HCT116 (cell line): ENCODE data around the gene NETO1. TPM values are rescaled to one million over a fixed set of nuclear protein-coding genes. Genes with fewer than 3 reads are reported as not detected.

ENCODE experiments used
- ATAC-seq: fragments of 200-7000 bp; cut with Tn5 transposase; 2 replicates; pipeline ENCODE4 v1.9.1; 2020; ENCODE audit warnings: mild to moderate bottlenecking, moderate library complexity
- BruUV-seq: library from RNA; stranded (reverse); fragments of 400-500 nt; replicated peaks from 2 replicates; lab custom pipeline; 2021; lab: Mats Ljungman, UMichigan
- CTCF ChIA-PET: fragments of 300-600 bp; sonication (Branson Sonifier 250); formaldehyde crosslinking; loops from one replicate; lab custom pipeline; 2021; ENCODE audit warnings: antibody characterized with exemption; lab: Charles Lee
- POLR2A ChIA-PET: fragments of 300-600, 350-600 bp; sonication (Branson Sonifier 250); formaldehyde crosslinking; loops from one replicate; lab custom pipeline; 2021; ENCODE audit warnings: antibody characterized with exemption; lab: Charles Lee
- RAD21 ChIA-PET, 2 experiments: fragments of 300-600 bp; sonication (Branson Sonifier 250); formaldehyde crosslinking; loops; one replicate each; lab custom pipeline; 2023; ENCODE audit warnings: low total read pairs in 2 of 2; ENCODE audit not compliant: uncharacterized antibody in 2 of 2, unreplicated experiment in 2 of 2, low non-redundant PET in 1 of 2; lab: Charles Lee
- DNase-seq: peaks from one replicate; pipeline ENCODE4 v3.0.0-alpha.2; 2010; ENCODE audit warnings: low read depth, low spot score
- H2AFZ ChIP-seq: fragments of 200-600 bp; shearing (Covaris generic), sonication (generic); 2 replicates; pipeline ENCODE4 v1.6.1; 2017; ENCODE audit warnings: low read depth, mixed run types, mixed read lengths, antibody characterized with exemption, low read length; ENCODE audit not compliant: poor library complexity, severe bottlenecking
- H3K27ac ChIP-seq: 2 replicates; pipeline ENCODE4 v1.5.1; 2012; ENCODE audit warnings: low read depth, low read length
- H3K27me3 ChIP-seq: fragments of 200-600 bp; sonication (generic); 2 replicates; pipeline ENCODE4 v1.6.1; 2016; ENCODE audit warnings: mixed run types, low read length, mixed read lengths; ENCODE audit not compliant: insufficient read depth
- H3K36me3 ChIP-seq, 2 experiments: fragments of 200-500 bp in 1 of 2; fragments of 200-600 bp in 1 of 2; sonication (Bioruptor generic) in 1 of 2; sonication (generic) in 1 of 2; 2 replicates each; pipeline versions ENCODE4 v1.5.1 to v1.6.1; 2014 to 2016; ENCODE audit warnings: low read length in 2 of 2, inconsistent platforms in 1 of 2, mixed read lengths in 1 of 2, mixed run types in 1 of 2; ENCODE audit not compliant: insufficient read depth in 2 of 2, control insufficient read depth in 1 of 2
- H3K4me1 ChIP-seq, 2 experiments: fragments of 200-600 bp in 1 of 2; sonication (generic) in 1 of 2; 2 replicates each; pipeline versions ENCODE4 v1.5.1 to v1.6.1; 2012 to 2017; ENCODE audit warnings: low read length in 2 of 2, inconsistent platforms in 1 of 2, mild to moderate bottlenecking in 1 of 2, mixed read lengths in 1 of 2, mixed run types in 1 of 2, moderate library complexity in 1 of 2; ENCODE audit not compliant: insufficient read depth in 2 of 2, control insufficient read depth in 1 of 2
- H3K4me2 ChIP-seq: fragments of 200-600 bp; sonication (generic); 2 replicates; pipeline ENCODE4 v1.6.1; 2017; ENCODE audit warnings: mixed run types, low read length, mixed read lengths
- H3K4me3 ChIP-seq, 2 experiments: fragments of 200-600 bp in 1 of 2; sonication (generic) in 1 of 2; replicated peaks in 1 of 2; 2 replicates each; pipeline ENCODE4 v1.5.1; 2011 to 2016; ENCODE audit warnings: low read length in 2 of 2, control low read depth in 1 of 2, low read depth in 1 of 2, mild to moderate bottlenecking in 1 of 2, mixed read lengths in 1 of 2, mixed run types in 1 of 2
- H3K79me2 ChIP-seq: fragments of 200-600 bp; sonication (generic); 2 replicates; pipeline ENCODE4 v1.6.1; 2017; ENCODE audit warnings: mild to moderate bottlenecking, mixed run types, low read length, moderate library complexity, mixed read lengths; ENCODE audit not compliant: insufficient read depth
- H3K9ac ChIP-seq: fragments of 200-600 bp; sonication (generic); 2 replicates; pipeline ENCODE4 v1.6.1; 2016; ENCODE audit warnings: low read length, mixed read lengths
- H3K9me2 ChIP-seq: fragments of 200-600 bp; sonication (generic), shearing (Covaris generic); 2 replicates; pipeline ENCODE4 v1.6.1; 2017; ENCODE audit warnings: mixed run types, mild to moderate bottlenecking, moderate library complexity; ENCODE audit not compliant: insufficient read depth
- H3K9me3 ChIP-seq, 2 experiments: fragments of 200-500 bp in 1 of 2; fragments of 200-600 bp in 1 of 2; sonication (Bioruptor generic) in 1 of 2; sonication (generic) in 1 of 2; 2 replicates each; pipeline ENCODE4 v1.6.1; 2014 to 2017; ENCODE audit warnings: low read length in 2 of 2, mixed read lengths in 2 of 2, inconsistent platforms in 1 of 2, low read depth in 1 of 2, mild to moderate bottlenecking in 1 of 2, mixed run types in 1 of 2, moderate library complexity in 1 of 2; ENCODE audit not compliant: control insufficient read depth in 1 of 2, insufficient read depth in 1 of 2
- H4K20me1 ChIP-seq: fragments of 200-600 bp; sonication (generic), shearing (Covaris generic); 2 replicates; pipeline ENCODE4 v1.6.1; 2017; ENCODE audit warnings: mixed run types, mild to moderate bottlenecking, moderate library complexity; ENCODE audit not compliant: insufficient read depth
- CBX3 ChIP-seq: IDR thresholded peaks from 2 replicates; pipeline ENCODE4 v1.6.1; 2012; ENCODE audit warnings: low read depth
- CEBPB ChIP-seq: IDR thresholded peaks from 2 replicates; pipeline ENCODE4 v1.6.1; 2012; ENCODE audit warnings: low read depth
- CTCF ChIP-seq, 3 experiments: fragments of 200-600 bp in 1 of 3; sonication (generic) in 1 of 3; IDR thresholded peaks in 2 of 3; conservative IDR thresholded peaks in 1 of 3; 2 replicates each; pipeline ENCODE4 v1.5.1; 2012 to 2017; ENCODE audit warnings: low read depth in 2 of 3, low read length in 2 of 3, antibody characterized with exemption in 1 of 3, borderline replicate concordance in 1 of 3, control low read depth in 1 of 3, mild to moderate bottlenecking in 1 of 3, mixed read lengths in 1 of 3, mixed run types in 1 of 3, moderate library complexity in 1 of 3; ENCODE audit not compliant: insufficient read depth in 1 of 3
- ELF1 ChIP-seq: IDR thresholded peaks from 2 replicates; pipeline ENCODE4 v1.6.1; 2012; ENCODE audit warnings: low read depth, borderline replicate concordance
- EZH2 ChIP-seq: fragments of 200-600 bp; sonication (generic); IDR thresholded peaks from 2 replicates; pipeline ENCODE4 v1.6.1; 2017; ENCODE audit warnings: antibody characterized with exemption, mixed run types
- EZH2phosphoT487 ChIP-seq: fragments of 200-600 bp; IDR thresholded peaks from 2 replicates; pipeline ENCODE4 v1.6.1; 2018; ENCODE audit warnings: antibody characterized with exemption, borderline replicate concordance
- FOSL1 ChIP-seq: IDR thresholded peaks from 2 replicates; pipeline ENCODE4 v1.6.1; 2012; ENCODE audit warnings: low read depth
- JUND ChIP-seq: IDR thresholded peaks from 2 replicates; pipeline ENCODE4 v1.6.1; 2012
- POLR2A ChIP-seq: IDR thresholded peaks from 2 replicates; pipeline ENCODE4 v1.7.0; 2011; ENCODE audit warnings: borderline replicate concordance; ENCODE audit not compliant: insufficient read depth, insufficient read length; ENCODE audit errors: extremely low read depth
- POLR2AphosphoS5 ChIP-seq: IDR thresholded peaks from 2 replicates; pipeline ENCODE4 v1.6.1; 2011; ENCODE audit warnings: mild to moderate bottlenecking, low read depth, low read length, moderate library complexity
- RAD21 ChIP-seq: IDR thresholded peaks from 2 replicates; pipeline ENCODE4 v1.6.1; 2012; ENCODE audit warnings: low read depth, mild to moderate bottlenecking
- REST ChIP-seq: IDR thresholded peaks from 2 replicates; pipeline ENCODE4 v1.6.1; 2012; ENCODE audit warnings: low read depth
- SIN3A ChIP-seq: IDR thresholded peaks from 2 replicates; pipeline ENCODE4 v1.6.1; 2012; ENCODE audit warnings: low read depth
- SP1 ChIP-seq: IDR thresholded peaks from 2 replicates; pipeline ENCODE4 v1.6.1; 2012; ENCODE audit warnings: low read depth
- TCF7L2 ChIP-seq: IDR thresholded peaks from 2 replicates; pipeline ENCODE4 v1.7.0; 2011; ENCODE audit warnings: borderline replicate concordance, inconsistent platforms; ENCODE audit not compliant: insufficient read depth, insufficient read length; ENCODE audit errors: extremely low read depth
- intact Hi-C: fragments of 100-400 bp; cut with micrococcal nuclease; formaldehyde crosslinking; loops from 2 replicates; pipeline ENCODE4 v1.10.0; 2022
- total RNA-seq: library from RNA; stranded (reverse); gene quantifications from one replicate; pipeline ENCODE4 v1.2.1, GENCODE V29; 2021; ENCODE audit not compliant: unreplicated experiment
- TF ChIP-seq, protein P1 (sequence below): IDR thresholded peaks from 2 replicates; pipeline ENCODE4 v1.6.1; 2011; ENCODE audit warnings: mild to moderate bottlenecking, low read length, moderate library complexity; ENCODE audit not compliant: insufficient replicate concordance; ENCODE audit errors: extremely low read depth

NETO1 gene
- total RNA-seq, 1 experiment from 2014 or later, result not detected

- TF ChIP-seq SIN3A (no peak), CEBPB (no peak), POLR2A (no peak), SP1 (no peak)
- TF ChIP-seq, all 23 proteins: peak for 0
These were observed 918 bp upstream of the NETO1 start (continued) for GRCh38 chr18:72868585-72869225.

GRCh38 chr18:72866901-72867745 lies 664 bp downstream of the NETO1 start:
- Histone ChIP-seq H3K4me2 (no peak overlapping the region), H3K36me3 (no peaks in the 10 kb centered on the region), H2AFZ (no peak overlapping the region), H3K9me3 (peaks cover 5 to 7% of the 10 kb centered on the region in 2 experiments; a peak in 2 of 4 replicates), H3K27ac (no peak overlapping the region), H3K4me1 (no peaks in the 10 kb centered on the region), H3K9ac (no peak overlapping the region), H3K79me2 (no peaks in the 10 kb centered on the region), H3K27me3 (no peaks in the 10 kb centered on the region), H3K9me2 (no peaks in the 10 kb centered on the region), H4K20me1 (no peaks in the 10 kb centered on the region), H3K4me3 (no peak overlapping the region)
- POLR2A ChIA-PET, result no interaction called here
- intact Hi-C loops, result no loop called here
- no peak for ATAC-seq
- no peak for DNase-seq
- RAD21 ChIA-PET, result no interaction called here
- CTCF ChIA-PET, result no interaction called here
- BruUV-seq, result no TSS peak
- no peak for TF ChIP-seq JUND
- TF ChIP-seq POLR2AphosphoS5, result no peak
- no peak for TF ChIP-seq SIN3A
- TF ChIP-seq RAD21, result no peak
- no peak for TF ChIP-seq TCF7L2
- no peak for TF ChIP-seq FOSL1
- TF ChIP-seq ELF1, result no peak
- TF ChIP-seq, protein P1, sequence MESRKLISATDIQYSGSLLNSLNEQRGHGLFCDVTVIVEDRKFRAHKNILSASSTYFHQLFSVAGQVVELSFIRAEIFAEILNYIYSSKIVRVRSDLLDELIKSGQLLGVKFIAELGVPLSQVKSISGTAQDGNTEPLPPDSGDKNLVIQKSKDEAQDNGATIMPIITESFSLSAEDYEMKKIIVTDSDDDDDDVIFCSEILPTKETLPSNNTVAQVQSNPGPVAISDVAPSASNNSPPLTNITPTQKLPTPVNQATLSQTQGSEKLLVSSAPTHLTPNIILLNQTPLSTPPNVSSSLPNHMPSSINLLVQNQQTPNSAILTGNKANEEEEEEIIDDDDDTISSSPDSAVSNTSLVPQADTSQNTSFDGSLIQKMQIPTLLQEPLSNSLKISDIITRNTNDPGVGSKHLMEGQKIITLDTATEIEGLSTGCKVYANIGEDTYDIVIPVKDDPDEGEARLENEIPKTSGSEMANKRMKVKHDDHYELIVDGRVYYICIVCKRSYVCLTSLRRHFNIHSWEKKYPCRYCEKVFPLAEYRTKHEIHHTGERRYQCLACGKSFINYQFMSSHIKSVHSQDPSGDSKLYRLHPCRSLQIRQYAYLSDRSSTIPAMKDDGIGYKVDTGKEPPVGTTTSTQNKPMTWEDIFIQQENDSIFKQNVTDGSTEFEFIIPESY, result no peak
- TF ChIP-seq EZH2, result no peak
- TF ChIP-seq CBX3, result no peak
- no peak for TF ChIP-seq EZH2phosphoT487
- no peak for TF ChIP-seq REST
- TF ChIP-seq CTCF (IDR thresholded peaks at IDR 0.05 in 2 of 3, conservative IDR thresholded peaks at IDR 0.05 in 1 of 3; ENCODE audit: borderline replicate concordance in 1 of 3, insufficient read depth in 1 of 3, low read depth in 2 of 3, low read length in 2 of 3), result no peak
